ENCODE data around the gene PLCH2.

The PLCH2 gene

GRCh38 chr1:2477791-2478499 lies 1.9 kb downstream of the PLCH2 start:
- DNase-seq (ENCODE audit: low read depth in 2 of 2, low spot score in 1 of 2), result no peak

GRCh38 chr1:2479186-2479585 lies 3.1 kb downstream of the PLCH2 start:
- no peak for DNase-seq (ENCODE audit: low read depth in 2 of 2, low spot score in 1 of 2)

GRCh38 chr1:2479618-2480017 lies 3.5 kb downstream of the PLCH2 start:
- DNase-seq (ENCODE audit: low read depth in 2 of 2, low spot score in 1 of 2), result no peak

- no peak for DNase-seq (ENCODE audit: low read depth in 2 of 2, low spot score in 1 of 2)
Observed at GRCh38 chr1:2480236-2480985, 4.3 kb downstream of the PLCH2 start.

GRCh38 chr1:2480986-2481364 lies 4.9 kb downstream of the PLCH2 start:
- no peak for DNase-seq (ENCODE audit: low read depth in 2 of 2, low spot score in 1 of 2)

GRCh38 chr1:2481885-2482284 lies 5.8 kb downstream of the PLCH2 start:
- DNase-seq (ENCODE audit: low read depth in 2 of 2, low spot score in 1 of 2), result no peak

GRCh38 chr1:2482588-2482987 lies 6.5 kb downstream of the PLCH2 start:
- DNase-seq (ENCODE audit: low read depth in 2 of 2, low spot score in 1 of 2), result no peak

GRCh38 chr1:2483026-2483425 lies 6.9 kb downstream of the PLCH2 start:
- DNase-seq (ENCODE audit: low read depth in 2 of 2, low spot score in 1 of 2), result no peak

- no peak for DNase-seq (ENCODE audit: low read depth in 2 of 2, low spot score in 1 of 2)
Observed at GRCh38 chr1:2483970-2484369, 7.9 kb downstream of the PLCH2 start.

- DNase-seq (ENCODE audit: low read depth in 2 of 2, low spot score in 1 of 2), result no peak
Observed at GRCh38 chr1:2486041-2486440, 10.0 kb downstream of the PLCH2 start.

- no peak for DNase-seq (ENCODE audit: low read depth in 2 of 2, low spot score in 1 of 2)
Observed at GRCh38 chr1:2486558-2486957, 10.5 kb downstream of the PLCH2 start.

- no peak for DNase-seq (ENCODE audit: low read depth in 2 of 2, low spot score in 1 of 2)
Observed at GRCh38 chr1:2488688-2489087, 12.6 kb downstream of the PLCH2 start.

GRCh38 chr1:2489615-2490014 lies 13.5 kb downstream of the PLCH2 start:
- no peak for DNase-seq (ENCODE audit: low read depth in 2 of 2, low spot score in 1 of 2)

- no peak for DNase-seq (ENCODE audit: low read depth in 2 of 2, low spot score in 1 of 2)
Observed at GRCh38 chr1:2492091-2492490, 16.0 kb downstream of the PLCH2 start.

GRCh38 chr1:2493218-2493617 lies 17.1 kb downstream of the PLCH2 start:
- DNase-seq (ENCODE audit: low read depth in 2 of 2, low spot score in 1 of 2), result no peak

- no peak for DNase-seq (ENCODE audit: low read depth in 2 of 2, low spot score in 1 of 2)
Observed at GRCh38 chr1:2493691-2494322, 17.7 kb downstream of the PLCH2 start.

- DNase-seq (ENCODE audit: low read depth in 2 of 2, low spot score in 1 of 2), result no peak
Observed at GRCh38 chr1:2494323-2494693, 18.2 kb downstream of the PLCH2 start.

GRCh38 chr1:2495026-2495425 lies 18.9 kb downstream of the PLCH2 start:
- no peak for DNase-seq (ENCODE audit: low read depth in 2 of 2, low spot score in 1 of 2)

- no peak for DNase-seq (ENCODE audit: low read depth in 2 of 2, low spot score in 1 of 2)
Observed at GRCh38 chr1:2495546-2495945, 19.5 kb downstream of the PLCH2 start.

GRCh38 chr1:2496087-2496622 lies 20.1 kb downstream of the PLCH2 start:
- DNase-seq (ENCODE audit: low read depth in 2 of 2, low spot score in 1 of 2), result no peak

- no peak for DNase-seq (ENCODE audit: low read depth in 2 of 2, low spot score in 1 of 2)
Observed at GRCh38 chr1:2496746-2497145, 20.7 kb downstream of the PLCH2 start.

GRCh38 chr1:2497891-2498290 lies 21.8 kb downstream of the PLCH2 start:
- DNase-seq (ENCODE audit: low read depth in 2 of 2, low spot score in 1 of 2), result no peak
